GM18868 (cell line): ENCODE results near the gene BBLN.
A peak's percentile ranks its signal among the peaks of the same experiment; 100 is the strongest.
"Not testable (repeated sequence)": the region's sequence is repeated elsewhere in the genome, so short reads cannot be mapped to it uniquely, and the experiment has no call there.

Source experiments
- ATAC-seq: cut with Tn5 transposase; IDR thresholded peaks from one replicate; pipeline ENCODE4 v1.9.1; 2021; ENCODE audit warnings: mild to moderate bottlenecking, moderate library complexity; ENCODE audit not compliant: unreplicated experiment

BBLN gene, protein sequence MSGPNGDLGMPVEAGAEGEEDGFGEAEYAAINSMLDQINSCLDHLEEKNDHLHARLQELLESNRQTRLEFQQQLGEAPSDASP

DNA sequence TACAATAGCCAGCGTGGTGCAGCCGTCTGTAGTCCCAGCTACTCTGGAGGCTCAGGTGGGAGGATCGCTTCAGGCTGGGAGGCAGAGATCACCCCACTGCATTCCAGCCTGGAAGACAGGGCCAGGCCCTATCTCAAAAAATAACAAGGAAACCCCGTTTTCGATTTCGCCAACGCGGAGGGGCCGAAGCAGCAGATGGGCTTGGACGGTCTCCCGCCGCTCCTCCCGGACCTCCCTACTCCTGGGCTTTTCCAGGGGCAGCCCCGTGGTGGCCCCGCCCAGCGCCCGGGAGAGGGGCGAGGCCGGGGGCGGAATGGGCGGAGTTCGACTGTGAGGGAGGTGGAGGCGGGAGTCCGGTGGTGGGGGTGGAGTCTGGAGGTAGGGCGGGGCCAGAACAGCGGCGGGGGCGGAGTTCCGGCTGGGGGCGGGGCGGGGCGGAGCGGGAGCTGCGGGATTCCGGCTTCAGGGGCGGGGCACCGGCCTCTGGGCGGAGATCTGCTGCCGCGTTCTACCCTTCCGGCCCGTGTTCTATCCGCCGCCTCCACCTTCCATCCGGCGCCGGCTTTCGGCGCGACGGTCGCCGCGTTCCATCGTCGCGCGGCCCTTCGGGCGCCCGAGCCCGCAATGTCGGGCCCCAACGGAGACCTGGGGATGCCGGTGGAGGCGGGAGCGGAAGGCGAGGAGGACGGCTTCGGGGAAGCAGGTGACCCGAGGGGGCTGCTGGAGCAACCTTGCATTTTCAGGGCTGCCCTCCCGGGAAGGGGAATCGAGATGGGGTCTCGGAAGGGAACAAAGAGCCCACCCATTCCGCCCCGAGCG, at the start of gene BBLN:
BBLN (plus strand) TSS at position 482 of the 819 bp plus-strand sequence; CDS start at position 625, 143 bp downstream.
- peak; percentile 77 for ATAC-seq

DNA sequence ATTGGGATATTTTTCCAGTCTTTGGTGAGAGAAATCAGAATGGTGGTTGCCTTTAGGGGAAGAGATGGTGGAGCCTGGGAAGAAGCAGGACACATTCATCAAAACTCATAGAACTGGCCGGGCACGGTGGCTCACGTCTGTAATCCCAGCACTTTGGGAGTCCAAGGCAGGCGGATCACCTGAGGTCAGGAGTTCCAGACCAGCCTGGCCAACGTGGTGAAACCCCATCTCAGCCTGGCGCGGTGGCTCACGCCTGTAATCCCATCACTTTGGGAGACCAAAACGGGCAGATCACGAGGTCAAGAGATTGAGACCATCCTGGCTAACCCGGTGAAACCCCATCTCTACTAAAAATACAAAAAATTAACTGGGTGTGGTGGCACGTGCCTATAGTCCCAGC, 48.3 kb upstream of the BBLN start:
- not testable (repeated sequence) for ATAC-seq

DNA sequence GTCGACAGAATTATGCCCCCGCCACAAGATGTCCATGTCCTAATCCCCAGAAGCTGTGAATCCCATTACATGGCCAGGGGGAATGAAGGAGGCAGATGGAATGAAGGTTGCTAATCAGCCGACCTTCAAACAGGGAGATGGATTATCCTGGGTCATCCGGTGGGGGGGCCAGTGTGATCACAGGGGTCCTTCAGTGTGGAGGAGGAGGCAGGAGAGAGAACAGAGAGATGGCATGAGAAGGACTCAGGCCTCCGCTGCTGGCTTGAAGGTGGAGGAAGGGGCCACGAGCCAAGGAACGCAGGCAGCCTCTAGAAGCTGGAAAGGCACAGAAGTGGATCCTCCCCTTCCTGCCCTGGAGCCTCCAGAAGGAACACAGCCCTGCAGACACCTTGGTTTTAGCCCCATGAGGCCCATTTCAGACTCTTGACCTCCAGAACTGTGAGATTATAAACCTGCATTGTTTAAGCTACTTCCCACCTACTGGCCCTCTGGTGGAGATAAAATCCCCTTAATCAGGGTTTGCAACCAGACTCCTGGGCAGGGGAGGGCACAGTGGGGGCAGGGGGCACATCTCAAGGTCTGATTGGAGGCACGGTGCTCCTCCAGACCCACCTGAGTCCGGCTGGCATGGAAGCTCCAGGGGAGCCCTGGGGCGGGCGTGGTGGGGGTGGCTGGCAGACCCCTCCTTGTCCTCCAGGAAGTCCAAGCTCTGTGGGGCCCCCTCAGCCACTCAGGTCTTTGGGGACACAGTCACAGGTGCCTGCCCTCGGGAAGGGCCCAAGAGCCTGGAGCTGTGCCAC, 46.3 kb upstream of the BBLN start:
- ATAC-seq = no peak

DNA sequence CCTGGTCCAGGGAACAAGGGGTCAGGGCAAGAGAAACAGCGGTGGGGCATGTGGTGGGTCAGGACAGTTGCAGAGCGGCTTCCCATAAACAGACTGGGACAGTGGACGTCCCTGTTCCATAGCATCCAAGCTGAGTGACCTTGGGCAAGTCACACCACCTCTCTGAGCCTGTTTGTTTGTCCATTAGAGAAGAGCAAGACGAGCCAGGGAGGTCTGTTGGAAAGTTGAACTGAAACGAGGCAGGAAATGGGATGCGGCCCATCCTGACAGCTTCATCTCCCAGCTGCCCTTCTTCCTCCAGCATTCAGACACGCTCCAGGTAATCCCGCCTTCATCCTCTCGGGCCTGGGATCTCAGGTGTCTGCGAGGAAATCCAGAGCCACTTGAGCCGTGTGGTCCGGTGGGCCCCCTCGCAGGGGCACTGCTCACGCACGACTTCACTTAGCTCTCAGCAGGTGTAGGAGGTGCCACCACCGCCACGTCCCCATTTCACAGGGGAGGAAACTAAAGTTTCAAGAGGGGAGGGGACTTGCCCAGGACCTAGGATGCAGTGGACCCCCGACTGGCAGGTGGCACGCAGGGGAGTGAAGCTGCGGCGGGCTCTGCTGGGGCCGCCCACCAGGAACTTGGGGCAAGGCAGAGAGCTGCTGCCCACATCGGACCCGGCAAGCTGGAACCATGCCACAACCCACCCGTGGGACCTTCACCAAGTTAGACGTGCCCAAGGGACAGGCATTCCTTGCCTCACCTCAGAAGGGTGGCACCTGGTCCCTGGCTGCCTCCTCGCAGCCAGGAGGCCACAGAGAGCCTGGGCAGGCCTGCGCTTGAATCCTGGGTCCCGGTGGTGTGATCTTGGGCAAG, 45.5 kb upstream of the BBLN start:
- ATAC-seq = no peak

DNA sequence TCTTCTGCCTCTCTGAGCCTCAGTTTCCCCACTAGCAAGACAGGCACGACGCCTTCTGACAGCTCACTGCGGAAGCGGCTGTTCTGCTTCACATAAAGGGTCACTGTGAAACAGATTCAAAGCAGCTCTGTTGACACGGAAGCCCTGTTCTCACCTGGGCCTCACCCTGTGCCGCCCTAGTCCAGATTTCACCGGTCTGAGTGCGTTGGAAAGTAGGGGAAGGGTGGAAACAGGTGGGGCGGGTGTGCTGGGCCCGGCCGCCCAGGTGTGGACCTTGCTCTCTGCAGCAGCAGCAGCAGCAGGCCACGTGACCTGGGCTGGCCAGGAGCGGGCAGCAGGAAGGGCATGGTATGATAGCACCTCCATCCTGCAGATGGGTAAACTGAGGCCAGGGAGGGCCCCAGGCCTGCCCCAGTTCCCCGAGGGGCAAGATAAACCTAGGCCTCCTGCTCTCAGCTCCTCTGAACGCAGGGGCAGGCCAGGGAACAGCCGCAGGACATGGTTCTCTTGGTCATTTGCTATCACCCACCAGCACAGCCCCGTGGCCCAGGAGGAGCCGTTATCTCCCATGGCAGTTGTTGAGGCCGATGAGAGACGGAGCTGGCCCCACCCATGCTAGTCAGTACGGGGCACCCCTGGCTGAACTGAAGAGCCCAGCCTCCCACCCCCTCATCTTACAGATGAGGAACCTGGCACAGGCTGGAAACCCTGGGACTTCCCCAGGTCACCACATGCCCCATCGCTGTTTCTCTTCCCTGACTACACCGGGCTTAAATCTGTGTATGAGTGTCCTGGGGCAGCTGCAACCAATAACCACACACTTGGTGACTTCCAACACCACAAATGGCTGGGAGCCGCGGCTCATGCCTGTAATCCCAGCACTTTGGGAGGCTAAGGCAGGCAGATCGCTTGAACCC, 44.6 kb upstream of the BBLN start:
- ATAC-seq = peak; percentile 59

DNA sequence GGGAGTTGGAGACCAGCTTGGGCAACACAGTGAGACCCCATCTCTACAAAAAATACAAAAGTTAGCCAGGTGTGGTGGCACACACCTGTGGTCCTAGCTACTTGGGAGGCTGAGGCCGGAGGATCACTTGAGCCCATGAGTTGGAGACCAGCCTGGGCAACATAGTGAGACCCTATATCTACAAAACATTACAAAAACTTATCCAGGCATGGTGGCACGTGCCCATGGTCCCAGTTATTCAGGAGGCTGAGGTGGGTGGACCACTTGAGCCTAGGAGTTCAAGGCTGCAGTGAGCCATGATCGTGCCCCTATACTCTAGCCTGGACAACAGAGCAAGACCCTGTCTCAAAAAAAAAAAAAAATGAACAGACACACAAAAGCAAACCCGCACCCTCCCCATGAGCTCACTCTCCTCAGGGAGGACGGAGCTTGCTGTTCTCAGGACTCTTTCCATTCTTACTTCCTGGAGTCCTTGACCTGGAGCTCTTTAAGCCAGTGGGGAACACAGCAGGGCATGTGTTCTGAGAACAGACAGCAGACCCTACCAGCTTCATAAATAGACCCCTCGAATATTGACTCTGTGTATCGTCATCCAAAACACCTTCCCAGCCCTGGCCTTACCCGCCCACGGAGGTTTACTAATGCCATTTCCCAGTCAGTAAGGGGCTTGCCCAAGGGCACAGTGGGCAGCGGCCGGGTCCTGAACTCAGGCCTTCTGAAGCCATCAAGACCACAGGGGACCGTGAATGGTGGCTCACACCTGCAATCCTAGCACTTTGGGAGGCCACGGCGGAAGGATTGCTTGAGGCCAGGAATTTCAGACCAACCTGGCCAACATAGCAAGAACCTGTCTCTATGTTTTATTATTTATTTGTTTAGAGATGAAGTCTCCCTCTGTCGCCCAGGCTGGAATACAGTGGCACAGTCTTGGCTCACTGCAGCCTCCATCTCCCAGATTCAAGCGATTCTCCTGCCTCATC, 43.7 kb upstream of the BBLN start:
- ATAC-seq = no peak

DNA sequence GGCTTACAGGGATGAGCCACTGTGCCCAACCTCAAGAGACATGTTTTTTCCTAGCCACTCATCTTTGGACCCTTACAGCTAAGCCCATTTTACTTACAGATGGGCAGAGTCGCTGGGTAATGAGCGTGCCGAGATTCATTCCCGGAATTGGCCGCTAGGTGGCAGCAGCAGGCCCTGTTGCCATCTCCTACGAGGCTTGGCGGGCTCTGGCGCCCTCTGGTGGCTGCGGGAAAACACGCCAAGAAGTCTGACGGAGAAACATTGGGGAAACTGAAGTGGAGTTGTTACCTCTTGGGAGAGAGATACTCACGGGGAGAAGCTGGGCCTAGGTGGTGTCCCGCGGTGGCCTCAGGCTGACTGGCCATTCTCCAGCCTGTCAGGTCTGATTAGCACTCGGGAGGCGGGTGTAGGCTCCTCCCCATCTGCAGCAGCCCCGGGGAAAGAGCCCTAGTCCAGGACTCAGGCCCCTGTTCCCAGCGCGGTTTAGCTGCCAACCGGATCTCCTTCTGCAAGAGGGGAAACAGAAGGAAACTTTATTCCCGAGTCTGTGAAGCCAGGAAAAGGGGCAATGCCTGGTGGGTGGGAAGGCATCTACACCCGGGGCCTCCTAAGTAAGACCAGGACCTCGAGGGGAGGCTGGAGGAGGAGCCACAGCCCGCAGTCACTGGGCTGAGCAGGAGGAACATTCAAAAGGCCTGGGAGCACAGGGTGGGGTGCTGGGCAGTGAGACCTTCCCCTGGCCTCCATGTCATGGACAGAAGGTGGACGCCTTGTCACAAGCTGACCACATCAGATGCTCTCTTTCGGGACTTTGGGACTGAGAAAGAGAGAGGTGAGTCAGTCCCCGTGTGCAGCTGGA, 42.2 kb upstream of the BBLN start:
- no peak for ATAC-seq

DNA sequence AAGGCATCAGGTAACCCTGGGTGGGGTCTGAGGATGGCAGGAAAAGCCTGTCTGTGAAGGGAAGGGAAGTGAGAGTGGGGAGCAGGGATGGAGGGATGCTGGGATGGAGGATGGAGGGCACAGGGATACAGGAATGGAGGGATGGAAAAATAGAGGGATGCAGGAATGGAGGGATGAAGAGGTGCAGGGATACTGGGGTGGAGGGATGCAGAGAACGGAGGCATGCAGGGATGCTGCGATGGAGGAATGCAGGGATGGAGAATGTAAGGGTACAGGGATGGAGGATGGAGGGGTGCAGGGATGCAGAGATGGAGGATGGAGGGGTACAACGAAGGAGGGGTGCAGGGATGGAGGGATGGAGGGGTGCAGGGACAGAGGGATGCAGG, 41.6 kb upstream of the BBLN start:
- no peak for ATAC-seq

DNA sequence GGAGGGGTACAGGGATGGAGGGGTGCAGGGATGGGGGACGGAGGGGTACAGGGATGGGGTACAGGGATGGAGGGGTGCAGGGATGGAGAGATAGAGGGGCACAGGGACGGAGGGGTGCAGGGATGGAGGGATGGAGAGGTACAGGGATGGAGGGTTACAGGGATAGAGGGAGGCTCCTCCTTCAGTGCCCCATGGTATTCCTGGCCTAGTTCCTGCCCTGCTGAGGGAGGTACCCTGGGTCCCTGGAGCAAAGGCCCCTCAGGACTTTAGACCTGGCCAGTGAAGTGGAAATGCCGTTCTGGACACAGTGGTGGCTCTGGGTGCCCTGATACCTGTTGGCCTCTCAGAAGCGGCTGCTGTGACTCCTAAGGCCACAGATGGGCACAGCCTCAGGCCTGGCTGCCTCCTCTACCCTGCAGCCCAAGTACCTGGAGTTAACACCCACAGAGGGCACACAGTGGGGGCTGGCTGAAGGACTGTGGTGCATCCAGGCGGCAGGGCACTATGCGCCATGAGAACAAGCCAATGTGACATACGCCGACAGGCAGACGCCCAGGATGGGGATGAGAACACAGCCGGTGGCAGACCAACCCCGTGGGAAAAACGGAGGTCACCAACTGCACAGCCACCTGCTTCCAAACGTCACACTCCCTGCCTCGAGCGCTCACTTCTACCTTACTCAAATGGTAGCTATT, 40.9 kb upstream of the BBLN start:
- no peak for ATAC-seq

DNA sequence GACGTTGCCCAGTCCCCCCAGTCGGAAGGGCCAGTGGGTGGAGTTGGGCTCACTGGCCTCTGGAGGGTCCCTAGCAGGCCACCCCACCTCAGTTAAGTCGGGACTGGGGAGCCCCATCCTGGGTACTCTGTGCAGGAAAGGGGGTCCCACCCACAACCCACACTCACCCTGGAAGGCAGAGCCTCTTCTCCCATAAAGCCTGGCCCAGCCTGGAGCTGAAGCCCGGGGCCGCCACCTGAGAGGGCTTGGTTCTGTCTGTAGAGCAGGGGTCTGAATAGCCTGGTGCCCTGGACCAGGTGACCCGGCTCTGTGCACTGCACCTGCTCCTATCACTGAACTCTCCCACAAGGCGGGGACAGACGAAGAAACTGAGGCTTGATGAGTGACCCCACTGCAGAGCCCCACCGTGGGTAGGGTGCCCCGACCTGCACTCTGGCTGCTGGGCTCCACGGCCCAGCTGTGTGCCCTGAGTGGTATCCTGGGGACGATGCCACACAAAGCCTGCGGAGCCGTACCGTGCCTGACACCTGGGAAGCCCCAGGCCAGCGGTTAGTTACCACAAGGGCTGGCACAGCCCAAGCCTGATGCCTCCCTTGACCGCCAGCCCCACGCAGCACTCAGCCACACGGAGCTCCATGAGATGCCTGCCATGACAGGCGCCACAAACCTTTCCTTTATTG, 39.9 kb upstream of the BBLN start:
- no peak for ATAC-seq

DNA sequence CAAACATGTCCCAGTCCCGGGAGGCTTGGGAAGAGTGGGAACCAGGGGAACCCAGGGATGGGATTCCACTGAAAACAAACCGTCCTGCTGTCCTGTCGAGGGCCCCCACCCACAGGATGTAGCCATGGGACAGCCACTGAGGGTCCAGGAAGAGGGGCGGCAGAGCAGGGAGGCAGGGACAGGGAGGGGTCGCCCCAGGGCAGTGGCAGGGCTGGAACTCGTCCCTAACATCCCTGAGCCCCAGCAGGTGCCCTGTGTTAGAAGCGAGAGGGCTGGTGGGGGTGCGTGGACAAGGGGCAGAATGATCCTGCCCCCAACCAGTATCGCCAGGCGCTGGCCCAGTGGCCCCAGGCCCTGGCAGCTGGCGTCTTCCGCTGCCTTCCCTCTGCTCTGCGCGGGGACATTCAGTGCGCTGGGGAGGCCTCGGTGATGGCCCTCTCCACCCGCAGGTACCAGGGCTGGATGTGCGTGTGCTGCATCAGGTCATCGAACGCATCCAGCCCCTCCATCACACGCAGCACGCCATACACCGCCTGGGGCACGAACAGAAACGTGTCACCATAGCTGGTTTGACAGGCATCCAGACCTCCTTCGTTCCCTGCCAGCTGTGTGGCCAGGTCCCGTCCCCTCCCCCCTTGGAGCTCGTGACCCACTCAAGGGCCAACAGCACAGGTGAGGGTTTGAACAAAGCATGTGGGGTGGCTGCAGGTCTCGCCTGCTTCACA, 39.2 kb upstream of the BBLN start:
- no peak for ATAC-seq

DNA sequence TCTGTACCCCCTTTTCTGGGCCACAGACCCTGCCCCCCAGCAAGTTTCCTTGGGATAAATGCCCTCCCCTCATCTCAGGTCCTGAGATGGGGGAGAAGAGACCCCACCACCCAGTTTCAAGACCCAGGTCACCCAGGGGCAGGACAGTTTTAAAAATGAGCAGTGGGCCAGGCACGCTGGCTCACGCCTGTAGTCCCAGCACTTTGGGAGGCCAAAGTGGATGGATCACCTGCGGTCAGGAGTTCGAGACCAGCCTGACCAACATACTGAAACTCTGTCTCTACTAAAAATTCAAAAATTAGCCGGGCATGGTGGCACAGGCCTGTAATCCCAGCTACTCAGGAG, 38.6 kb upstream of the BBLN start:
- ATAC-seq = no peak

DNA sequence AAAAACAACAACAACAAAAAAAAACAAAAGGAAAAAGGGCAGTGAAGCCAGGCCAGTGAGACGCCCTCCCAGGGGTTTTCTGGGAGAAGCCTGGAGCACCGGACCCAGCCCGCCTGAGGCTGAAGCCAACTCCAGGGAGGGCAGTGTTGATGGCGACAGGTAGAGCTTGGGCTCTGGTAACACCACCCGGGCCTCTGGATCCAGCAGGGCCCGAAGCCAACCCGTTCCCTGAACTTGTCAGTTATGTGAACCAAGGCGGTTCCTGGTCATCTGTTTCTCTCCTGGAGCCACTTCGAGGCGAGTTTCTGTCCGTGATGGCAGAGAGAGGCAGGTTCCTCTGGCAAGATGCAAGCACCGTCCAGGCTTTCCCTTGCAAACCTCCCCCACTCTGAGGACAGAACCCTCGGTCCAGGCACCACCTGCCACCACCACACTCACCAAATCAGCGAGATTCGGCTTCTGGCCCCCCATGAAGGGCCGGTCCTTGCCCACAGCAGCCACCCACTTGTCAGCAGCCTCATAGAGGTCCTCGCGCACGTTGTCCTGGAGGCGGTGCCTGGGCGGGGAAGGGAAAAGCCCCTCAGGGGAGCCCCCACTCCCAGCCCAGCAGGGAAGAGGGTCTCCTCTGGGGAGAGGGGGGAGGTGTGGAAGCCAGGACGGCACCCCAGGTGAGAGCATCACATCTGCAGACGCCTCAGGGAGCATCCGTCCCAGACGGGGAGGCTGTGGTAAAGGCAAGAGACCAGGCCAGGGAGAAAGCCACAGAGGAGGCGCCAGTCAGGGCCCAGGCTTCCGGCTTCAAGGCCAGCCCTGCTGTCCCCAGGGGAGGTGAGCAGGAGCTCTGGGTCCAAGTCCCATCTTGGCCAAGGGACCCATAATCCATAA, 37.9 kb upstream of the BBLN start:
- ATAC-seq = no peak

DNA sequence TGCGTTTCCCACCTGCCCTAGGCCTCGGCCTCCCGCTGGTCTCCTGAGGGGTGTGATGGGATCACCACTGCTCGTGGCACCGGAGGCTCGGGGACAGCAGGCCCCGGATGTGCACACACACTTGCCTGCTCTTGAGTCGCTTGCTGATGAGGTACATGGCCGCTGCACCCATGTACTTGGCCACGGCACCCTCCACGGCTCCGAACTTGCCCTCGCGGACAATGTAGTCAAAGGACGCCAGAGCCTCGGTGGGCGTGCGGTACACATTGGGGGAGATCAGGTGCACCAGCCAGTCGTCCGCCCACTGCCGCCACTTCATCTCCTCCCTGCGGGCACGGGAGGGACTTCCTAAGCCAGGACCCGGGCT, 37.3 kb upstream of the BBLN start:
- no peak for ATAC-seq

DNA sequence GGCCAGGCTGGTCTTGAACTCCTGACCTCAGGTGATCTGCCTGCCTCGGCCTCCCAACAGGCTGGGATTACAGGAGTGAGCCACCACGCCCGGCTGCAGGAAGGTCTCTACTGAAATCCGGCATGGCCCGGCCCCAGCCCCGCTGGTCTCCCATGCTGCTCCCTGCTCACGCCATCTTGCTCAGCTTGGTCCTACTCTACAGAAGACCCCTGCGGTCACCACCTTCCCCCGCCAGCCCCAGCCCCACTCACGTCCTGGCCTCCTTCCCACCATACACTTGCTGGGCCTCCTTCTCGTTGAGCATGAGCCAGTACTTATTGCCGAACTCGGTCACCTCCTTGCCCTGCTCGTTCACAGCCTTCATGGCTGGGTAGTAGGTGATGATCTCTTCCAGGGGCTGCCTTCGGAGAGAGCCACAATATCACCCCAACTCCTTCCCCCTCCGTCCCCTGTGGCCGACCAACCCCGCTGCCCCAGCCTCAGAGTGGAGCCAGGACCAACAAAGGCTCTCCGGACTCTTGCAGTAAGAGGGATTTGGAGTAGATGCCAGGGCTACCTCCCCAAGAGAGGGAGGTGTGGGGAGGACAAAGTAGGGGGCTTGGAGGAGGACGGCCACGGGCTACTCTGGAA, 36.5 kb upstream of the BBLN start:
- no peak for ATAC-seq
